ENCODE results near the gene KIF26B. TPM values are rescaled to one million over a fixed set of nuclear protein-coding genes. Genes with fewer than 3 reads are reported as not detected.

Gene KIF26B
- total RNA-seq, 1 donor from 2014 or later, result 69.7 TPM

DNA sequence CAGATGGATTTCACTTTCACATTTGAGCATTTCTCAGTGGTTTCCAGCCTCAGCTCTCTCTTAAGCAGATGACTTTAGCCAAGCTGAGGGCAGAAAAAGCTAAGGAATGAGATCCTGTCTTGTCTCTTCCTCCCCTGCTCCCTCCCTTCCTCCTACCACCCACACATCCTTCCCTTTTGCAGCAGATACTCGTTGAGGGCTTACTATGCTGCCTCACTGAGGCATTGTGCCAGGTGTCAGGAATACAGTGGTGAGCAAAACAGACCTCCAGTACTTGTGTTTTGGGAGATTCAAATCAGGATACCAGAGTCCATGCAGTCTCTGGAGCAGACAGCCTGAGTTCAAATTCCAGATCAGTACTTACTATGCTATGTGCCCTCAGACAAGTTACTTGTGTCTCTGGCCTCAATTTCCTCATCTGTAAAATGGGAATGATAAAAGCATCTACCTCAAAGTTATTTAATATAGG lies 43.2 kb downstream of the KIF26B start:
- H3K27me3 Mint-ChIP-seq (ENCODE audit: low read depth), result no peaks in the 10 kb centered on the region
- no peak for DNase-seq (ENCODE audit: low spot score in 2 of 2, unreplicated experiment in 2 of 2)
- peaks cover 5% of the 10 kb centered on the region for H3K36me3 Mint-ChIP-seq
- H3K4me3 Mint-ChIP-seq, result no peak overlapping the region
- peak overlapping the region; percentile 55 for H3K27ac Mint-ChIP-seq
- H3K4me1 Mint-ChIP-seq, result peaks cover 30% of the 10 kb centered on the region
- no peaks in the 10 kb centered on the region for H3K9me3 Mint-ChIP-seq
- TF ChIP-seq CTCF (IDR thresholded peaks at IDR 0.05; ENCODE audit: unreplicated experiment), result no peak

DNA sequence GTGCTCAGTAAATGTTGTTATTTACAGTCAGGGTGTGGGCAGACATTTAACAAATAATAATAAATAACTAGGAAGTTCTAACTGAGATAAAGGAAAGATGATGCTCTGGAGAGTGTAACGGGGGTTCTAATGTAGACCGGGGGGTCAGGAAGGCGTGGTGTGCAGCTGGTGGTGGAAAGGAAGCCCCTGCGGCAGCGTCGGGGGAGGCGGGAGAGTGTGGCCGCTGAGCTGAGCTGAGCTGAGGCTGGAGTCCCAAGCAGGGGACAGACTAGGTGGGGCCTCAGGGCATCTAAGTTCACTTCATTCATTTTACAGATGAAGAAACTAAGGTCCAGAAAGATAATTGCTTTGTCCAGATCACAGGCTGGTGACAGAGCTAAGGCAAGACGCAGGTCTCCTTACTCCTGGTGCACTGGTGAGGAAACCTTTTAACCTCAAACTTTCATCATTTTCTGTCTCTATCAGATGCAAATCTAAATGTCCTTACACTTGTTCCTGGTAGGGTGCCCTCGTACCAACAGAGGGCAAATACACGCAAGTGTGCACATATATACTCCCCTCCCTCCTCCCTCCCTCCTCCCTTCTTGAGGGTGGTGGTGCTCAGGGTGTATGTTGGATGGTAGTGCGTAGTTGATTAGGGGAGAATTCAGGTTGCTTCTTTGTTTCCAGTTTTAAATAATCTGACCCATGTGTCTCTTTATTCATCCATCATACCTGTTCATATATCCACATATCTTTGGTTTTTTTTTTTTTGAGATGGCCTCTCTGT lies 44.1 kb downstream of the KIF26B start:
- H3K4me1 Mint-ChIP-seq, result peaks cover 30% of the 10 kb centered on the region
- H3K9me3 Mint-ChIP-seq, result no peaks in the 10 kb centered on the region
- H3K4me3 Mint-ChIP-seq, result no peak overlapping the region
- H3K27me3 Mint-ChIP-seq (ENCODE audit: low read depth), result no peaks in the 10 kb centered on the region
- no peak for TF ChIP-seq CTCF (IDR thresholded peaks at IDR 0.05; ENCODE audit: unreplicated experiment)
- no peak overlapping the region for H3K27ac Mint-ChIP-seq
- DNase-seq (ENCODE audit: low spot score in 2 of 2, unreplicated experiment in 2 of 2), result no peak
- H3K36me3 Mint-ChIP-seq, result peaks cover 5% of the 10 kb centered on the region

- Mint-ChIP-seq H3K36me3 (peaks cover 5% of the 10 kb centered on the region), H3K4me3 (no peak overlapping the region), H3K4me1 (peaks cover 27% of the 10 kb centered on the region), H3K9me3 (no peaks in the 10 kb centered on the region), H3K27me3 (ENCODE audit: low read depth) (no peaks in the 10 kb centered on the region), H3K27ac (no peak overlapping the region)
- no peak for TF ChIP-seq CTCF (IDR thresholded peaks at IDR 0.05; ENCODE audit: unreplicated experiment)
- no peak for DNase-seq (ENCODE audit: low spot score in 2 of 2, unreplicated experiment in 2 of 2)
Observed at GRCh38 chr1:245200146-245200545, 45.4 kb downstream of the KIF26B start.

GRCh38 chr1:245201201-245201600 lies 46.4 kb downstream of the KIF26B start:
- H3K4me3 Mint-ChIP-seq, result no peak overlapping the region
- peaks cover 21% of the 10 kb centered on the region for H3K4me1 Mint-ChIP-seq
- H3K27ac Mint-ChIP-seq, result peak overlapping the region; percentile 53
- DNase-seq (ENCODE audit: low spot score in 2 of 2, unreplicated experiment in 2 of 2), result no peak
- H3K27me3 Mint-ChIP-seq (ENCODE audit: low read depth), result no peaks in the 10 kb centered on the region
- no peak for TF ChIP-seq CTCF (IDR thresholded peaks at IDR 0.05; ENCODE audit: unreplicated experiment)
- H3K36me3 Mint-ChIP-seq, result peaks cover 7% of the 10 kb centered on the region
- peaks cover 2% of the 10 kb centered on the region for H3K9me3 Mint-ChIP-seq

DNA sequence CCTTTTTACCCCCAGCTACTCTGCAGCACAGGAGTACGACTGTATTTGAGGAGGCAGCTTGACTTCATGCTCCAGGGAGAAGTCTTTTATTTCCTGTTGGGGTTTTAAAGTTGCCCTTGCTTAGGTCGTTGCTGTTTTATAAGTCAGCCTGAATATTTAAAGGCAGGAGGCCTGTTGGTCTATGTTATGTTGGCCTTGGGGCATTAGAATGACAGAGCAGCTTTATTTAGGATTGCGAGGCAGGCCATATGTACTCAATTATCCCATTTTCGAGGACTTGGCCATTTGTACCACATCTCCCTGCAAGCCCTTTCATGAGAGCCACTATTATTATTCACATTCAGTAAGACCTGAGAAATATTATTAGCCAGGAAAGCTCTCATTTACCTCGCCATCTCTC lies 47.0 kb downstream of the KIF26B start:
- DNase-seq (ENCODE audit: low spot score in 2 of 2, unreplicated experiment in 2 of 2), result no peak
- H3K27me3 Mint-ChIP-seq (ENCODE audit: low read depth), result no peaks in the 10 kb centered on the region
- H3K4me3 Mint-ChIP-seq, result no peak overlapping the region
- TF ChIP-seq CTCF (IDR thresholded peaks at IDR 0.05; ENCODE audit: unreplicated experiment), result no peak
- H3K9me3 Mint-ChIP-seq, result peaks cover 6% of the 10 kb centered on the region
- H3K36me3 Mint-ChIP-seq, result peaks cover 12% of the 10 kb centered on the region
- H3K27ac Mint-ChIP-seq, result peak overlapping the region; percentile 15
- peaks cover 21% of the 10 kb centered on the region for H3K4me1 Mint-ChIP-seq

Measured in mesothelial cell of epicardium (in vitro differentiated cells).